Measurements from ENCODE around the gene ACO2. TPM values are rescaled to one million over a fixed set of nuclear protein-coding genes. Genes with fewer than 3 reads are reported as not detected.

Gene ACO2
- total RNA-seq, 1 donor from 2014 or later = 67.2 TPM

GRCh38 chr22:41561335-41561734 lies 92.4 kb downstream of the ACO2 start:
- Histone ChIP-seq H3K27me3 (ENCODE audit: insufficient read depth, low read length) (no peaks in the 10 kb centered on the region), H3K9me3 (ENCODE audit: insufficient read depth, low read depth, low read length) (no peaks in the 10 kb centered on the region), H3K9ac (ENCODE audit: low read length) (peak overlapping the region; percentile 76), H3K27ac (ENCODE audit: low read depth, low read length) (peak overlapping the region; percentile 40), H3K36me3 (ENCODE audit: insufficient read depth, low read length) (no peaks in the 10 kb centered on the region), H2AFZ (ENCODE audit: low read depth, low read length) (peak overlapping the region; percentile 76), H3K4me2 (ENCODE audit: low read length) (peak overlapping the region; percentile 79), H3K4me1 (ENCODE audit: insufficient read depth, low read length) (peaks cover 65% of the 10 kb centered on the region), H3K79me2 (ENCODE audit: insufficient read depth, low read length) (no peaks in the 10 kb centered on the region), H4K20me1 (ENCODE audit: insufficient read depth, low read length) (no peaks in the 10 kb centered on the region), H3K4me3 (ENCODE audit: insufficient read depth, low read depth, low read length) (peak overlapping the region; percentile 55)
- H3K9me3 Mint-ChIP-seq (ENCODE audit: unreplicated experiment) = no peaks in the 10 kb centered on the region
- DNase-seq (ENCODE audit: low read depth) (peak; percentile 35), FAIRE-seq (no peak)
- no peaks in the 10 kb centered on the region for H3K27me3 Mint-ChIP-seq (ENCODE audit: low read depth, unreplicated experiment)
- TF ChIP-seq EZH2 (IDR thresholded peaks at IDR 0.05; ENCODE audit: insufficient read depth, low read length) (no peak), CTCF (IDR thresholded peaks at IDR 0.05; ENCODE audit: insufficient read depth, low read depth, low read length) (no peak)
- H3K36me3 Mint-ChIP-seq (ENCODE audit: low read depth, unreplicated experiment) = no peaks in the 10 kb centered on the region
- peak overlapping the region; percentile 82 for H3K4me3 Mint-ChIP-seq (ENCODE audit: unreplicated experiment)
- H3K4me1 Mint-ChIP-seq (ENCODE audit: low read depth, unreplicated experiment) = peaks cover 47% of the 10 kb centered on the region
- H3K27ac Mint-ChIP-seq (ENCODE audit: unreplicated experiment) = peak overlapping the region; percentile 92

- H3K36me3 ChIP-seq (ENCODE audit: insufficient read depth, low read length) = no peaks in the 10 kb centered on the region
- H3K9me3 Mint-ChIP-seq (ENCODE audit: unreplicated experiment) = no peaks in the 10 kb centered on the region
Observed at GRCh38 chr22:41561788-41562187, 92.9 kb downstream of the ACO2 start.

More at GRCh38 chr22:41561788-41562187, 92.9 kb downstream of the ACO2 start:
- Mint-ChIP-seq H3K27ac (ENCODE audit: unreplicated experiment) (no peak overlapping the region), H3K36me3 (ENCODE audit: low read depth, unreplicated experiment) (no peaks in the 10 kb centered on the region), H3K27me3 (ENCODE audit: low read depth, unreplicated experiment) (no peaks in the 10 kb centered on the region), H3K4me1 (ENCODE audit: low read depth, unreplicated experiment) (peaks cover 44% of the 10 kb centered on the region), H3K4me3 (ENCODE audit: unreplicated experiment) (peak overlapping the region; percentile 82)
- no peaks in the 10 kb centered on the region for H4K20me1 ChIP-seq (ENCODE audit: insufficient read depth, low read length)
- H3K9me3 ChIP-seq (ENCODE audit: insufficient read depth, low read depth, low read length) = no peaks in the 10 kb centered on the region
- peak overlapping the region; percentile 79 for H3K4me2 ChIP-seq (ENCODE audit: low read length)
- H2AFZ ChIP-seq (ENCODE audit: low read depth, low read length) = no peak overlapping the region
- no peak for FAIRE-seq
- no peaks in the 10 kb centered on the region for H3K79me2 ChIP-seq (ENCODE audit: insufficient read depth, low read length)
- peak overlapping the region; percentile 76 for H3K9ac ChIP-seq (ENCODE audit: low read length)
- no peak overlapping the region for H3K27ac ChIP-seq (ENCODE audit: low read depth, low read length)
- TF ChIP-seq CTCF (IDR thresholded peaks at IDR 0.05; ENCODE audit: insufficient read depth, low read depth, low read length) (no peak), EZH2 (IDR thresholded peaks at IDR 0.05; ENCODE audit: insufficient read depth, low read length) (no peak)
- H3K4me3 ChIP-seq (ENCODE audit: insufficient read depth, low read depth, low read length) = peak overlapping the region; percentile 55
- H3K4me1 ChIP-seq (ENCODE audit: insufficient read depth, low read length) = peaks cover 64% of the 10 kb centered on the region
- H3K27me3 ChIP-seq (ENCODE audit: insufficient read depth, low read length) = no peaks in the 10 kb centered on the region
- no peak for DNase-seq (ENCODE audit: low read depth)

Data from astrocyte (in vitro differentiated cells and primary cell).